Neuron (in vitro differentiated cells): Measurements from ENCODE around the gene YEATS2.
"Not testable (repeated sequence)": the region's sequence is repeated elsewhere in the genome, so short reads cannot be mapped to it uniquely, and the experiment has no call there.

Experiments
- H2AFZ ChIP-seq: one replicate; pipeline ENCODE4 v1.6.1; 2013; ENCODE audit warnings: low read depth, mild to moderate bottlenecking, inconsistent platforms, low read length, moderate library complexity
- H3K27me3 ChIP-seq: one replicate; pipeline ENCODE4 v1.6.1; 2013; ENCODE audit warnings: low read length; ENCODE audit not compliant: insufficient read depth
- H3K36me3 ChIP-seq: one replicate; pipeline ENCODE4 v1.6.1; 2013; ENCODE audit warnings: low read length; ENCODE audit not compliant: insufficient read depth
- H3K4me1 ChIP-seq: one replicate; pipeline ENCODE4 v1.6.1; 2013; ENCODE audit warnings: low read length; ENCODE audit not compliant: insufficient read depth
- H3K4me3 ChIP-seq: 2 replicates; pipeline ENCODE4 v1.5.1; 2013; ENCODE audit warnings: mild to moderate bottlenecking, low read length, moderate library complexity
- H3K9me3 ChIP-seq: one replicate; pipeline ENCODE4 v1.6.1; 2013; ENCODE audit warnings: low read length

Gene YEATS2

DNA sequence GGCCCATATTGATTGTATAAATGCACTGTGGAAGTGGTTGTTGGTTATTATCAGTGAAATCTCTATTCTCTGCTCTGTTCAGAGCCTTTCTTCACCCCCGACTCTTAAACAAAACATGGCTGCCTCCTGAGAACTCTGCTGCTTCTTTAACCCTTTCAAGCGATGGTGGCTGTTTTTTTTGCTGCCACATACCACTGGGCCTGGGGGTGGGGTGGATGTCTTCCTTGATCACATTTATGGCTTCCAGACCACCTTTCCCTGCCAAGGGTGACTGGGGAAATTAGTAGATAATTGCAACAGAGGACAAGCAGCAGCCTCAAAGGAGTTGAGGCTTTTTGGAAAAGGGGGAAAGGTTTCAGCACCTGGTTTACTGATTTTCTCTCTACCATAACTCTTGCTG is 32.8 kb downstream of the YEATS2 start:
- no peaks in the 10 kb centered on the region for H3K9me3 ChIP-seq
- H3K36me3 ChIP-seq = peaks cover 86% of the 10 kb centered on the region
- H2AFZ ChIP-seq = no peak overlapping the region
- H3K4me3 ChIP-seq = no peak overlapping the region
- H3K27me3 ChIP-seq = no peaks in the 10 kb centered on the region
- H3K4me1 ChIP-seq = no peaks in the 10 kb centered on the region

- Histone ChIP-seq H3K36me3 (peaks cover 86% of the 10 kb centered on the region), H3K9me3 (no peaks in the 10 kb centered on the region)
These were observed 34.0 kb downstream of the YEATS2 start for GRCh38 chr3:183731611-183732010.

GRCh38 chr3:183733553-183733952 is 36.0 kb downstream of the YEATS2 start:
- Histone ChIP-seq H3K4me3 (no peak overlapping the region), H3K9me3 (no peaks in the 10 kb centered on the region), H2AFZ (no peak overlapping the region), H3K4me1 (no peaks in the 10 kb centered on the region), H3K36me3 (peaks cover 85% of the 10 kb centered on the region), H3K27me3 (no peaks in the 10 kb centered on the region)

More at GRCh38 chr3:183731611-183732010, 34.0 kb downstream of the YEATS2 start:
- Histone ChIP-seq H3K4me1 (no peaks in the 10 kb centered on the region), H3K27me3 (no peaks in the 10 kb centered on the region), H3K4me3 (no peak overlapping the region), H2AFZ (no peak overlapping the region)

- Histone ChIP-seq H3K4me3 (no peak overlapping the region), H3K36me3 (peaks cover 74% of the 10 kb centered on the region), H3K4me1 (no peaks in the 10 kb centered on the region), H2AFZ (no peak overlapping the region), H3K27me3 (no peaks in the 10 kb centered on the region), H3K9me3 (no peaks in the 10 kb centered on the region)
These were observed 37.3 kb downstream of the YEATS2 start for GRCh38 chr3:183734750-183735494.

DNA sequence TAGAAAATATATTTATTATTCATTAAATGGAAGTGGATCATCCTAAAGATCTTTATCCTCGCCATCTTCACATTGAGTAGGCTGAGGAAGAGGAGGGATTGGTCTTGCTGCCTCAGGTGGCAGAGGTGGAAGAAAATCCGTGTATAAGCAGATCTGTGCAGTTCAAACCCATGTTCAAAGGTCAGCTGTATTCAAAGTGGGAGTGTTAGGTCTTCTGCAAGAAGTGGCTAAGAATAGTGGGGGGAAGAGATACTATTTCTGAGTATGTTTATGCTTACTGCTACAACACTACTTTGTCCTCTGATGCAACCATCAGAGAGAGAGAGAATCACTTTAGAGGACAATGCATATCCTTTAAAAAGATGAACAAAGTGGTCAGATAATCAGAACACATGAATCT is 39.5 kb downstream of the YEATS2 start:
- H2AFZ ChIP-seq = no peak overlapping the region
- no peaks in the 10 kb centered on the region for H3K4me1 ChIP-seq
- peaks cover 6% of the 10 kb centered on the region for H3K9me3 ChIP-seq
- no peaks in the 10 kb centered on the region for H3K27me3 ChIP-seq
- peaks cover 71% of the 10 kb centered on the region for H3K36me3 ChIP-seq
- no peak overlapping the region for H3K4me3 ChIP-seq

GRCh38 chr3:183740154-183740553 is 42.6 kb downstream of the YEATS2 start:
- not testable (repeated sequence) for H3K9me3 ChIP-seq, H3K27me3 ChIP-seq, H3K4me3 ChIP-seq, H3K4me1 ChIP-seq, H2AFZ ChIP-seq
- peaks cover 72% of the 10 kb centered on the region for H3K36me3 ChIP-seq

DNA sequence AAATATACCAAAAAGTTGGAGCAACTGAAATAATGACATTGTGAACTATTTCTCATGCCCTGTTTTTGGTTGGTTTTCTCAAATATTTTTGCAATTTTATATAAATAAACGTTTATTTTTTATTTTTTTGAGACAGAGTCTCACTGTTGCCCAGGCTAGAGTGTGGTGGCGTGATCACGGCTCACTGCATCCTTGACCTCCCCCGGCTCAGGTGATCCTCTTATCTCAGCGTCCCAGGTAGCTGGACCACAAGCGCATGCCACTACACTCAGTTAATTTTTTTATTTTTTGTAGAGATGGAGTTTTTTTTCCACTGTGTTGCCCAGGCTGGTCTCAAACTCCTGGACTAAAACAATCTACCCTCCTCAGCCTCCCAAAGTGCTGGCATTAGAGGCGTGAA is 45.6 kb downstream of the YEATS2 start:
- no peak overlapping the region for H3K4me3 ChIP-seq
- H3K36me3 ChIP-seq = peaks cover 69% of the 10 kb centered on the region
- H2AFZ ChIP-seq = no peak overlapping the region

GRCh38 chr3:183745300-183746098 is 47.9 kb downstream of the YEATS2 start:
- H3K36me3 ChIP-seq = peaks cover 82% of the 10 kb centered on the region
- no peaks in the 10 kb centered on the region for H3K4me1 ChIP-seq
- H3K4me3 ChIP-seq = no peak overlapping the region
- H2AFZ ChIP-seq = no peak overlapping the region
- peaks cover 3% of the 10 kb centered on the region for H3K9me3 ChIP-seq
- no peaks in the 10 kb centered on the region for H3K27me3 ChIP-seq

More for the DNA sequence above, 45.6 kb downstream of the YEATS2 start:
- H3K9me3 ChIP-seq = peaks cover 6% of the 10 kb centered on the region
- no peaks in the 10 kb centered on the region for H3K27me3 ChIP-seq
- H3K4me1 ChIP-seq = no peaks in the 10 kb centered on the region

GRCh38 chr3:183754052-183754451 is 56.5 kb downstream of the YEATS2 start:
- H3K27me3 ChIP-seq = no peaks in the 10 kb centered on the region
- no peaks in the 10 kb centered on the region for H3K9me3 ChIP-seq
- peaks cover 82% of the 10 kb centered on the region for H3K36me3 ChIP-seq
- no peaks in the 10 kb centered on the region for H3K4me1 ChIP-seq
- no peak overlapping the region for H2AFZ ChIP-seq
- H3K4me3 ChIP-seq = no peak overlapping the region

GRCh38 chr3:183762304-183762703 is 64.7 kb downstream of the YEATS2 start:
- Histone ChIP-seq H2AFZ (no peak overlapping the region), H3K4me3 (no peak overlapping the region), H3K9me3 (no peaks in the 10 kb centered on the region), H3K36me3 (peaks cover 60% of the 10 kb centered on the region), H3K27me3 (no peaks in the 10 kb centered on the region), H3K4me1 (no peaks in the 10 kb centered on the region)

GRCh38 chr3:183764847-183765731 is 67.5 kb downstream of the YEATS2 start:
- H3K4me3 ChIP-seq = no peak overlapping the region
- H3K9me3 ChIP-seq = no peaks in the 10 kb centered on the region
- no peak overlapping the region for H2AFZ ChIP-seq
- H3K4me1 ChIP-seq = no peaks in the 10 kb centered on the region
- no peaks in the 10 kb centered on the region for H3K27me3 ChIP-seq
- H3K36me3 ChIP-seq = peaks cover 48% of the 10 kb centered on the region

DNA sequence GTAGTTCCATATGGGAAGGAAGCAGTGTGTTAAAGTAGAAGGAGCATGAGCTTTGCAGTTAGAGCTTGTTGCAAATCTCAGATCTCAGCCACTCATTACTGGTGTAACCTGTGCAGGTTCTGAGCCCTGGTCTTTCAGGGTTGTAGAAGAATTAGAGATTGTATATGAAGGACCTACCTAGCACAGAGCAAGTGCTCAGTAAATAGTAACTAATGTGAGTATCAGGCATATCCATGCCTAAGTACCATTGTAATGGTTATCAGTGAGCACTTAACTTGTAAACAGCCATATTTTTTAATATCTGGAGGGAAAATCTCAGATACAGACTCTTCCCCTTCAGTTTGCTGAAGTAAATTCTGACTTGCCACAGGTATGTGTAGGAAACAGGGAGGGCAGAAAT is 68.5 kb downstream of the YEATS2 start:
- no peak overlapping the region for H3K4me3 ChIP-seq
- no peaks in the 10 kb centered on the region for H3K27me3 ChIP-seq
- H3K36me3 ChIP-seq = peaks cover 51% of the 10 kb centered on the region
- no peak overlapping the region for H2AFZ ChIP-seq
- H3K9me3 ChIP-seq = no peaks in the 10 kb centered on the region
- no peaks in the 10 kb centered on the region for H3K4me1 ChIP-seq
